Epidermal melanocyte (primary cell): ENCODE data around the gene THOC7.

Source experiments
- DNase-seq: peaks from one replicate; pipeline ENCODE4 v3.0.0; 2011; ENCODE audit warnings: low spot score; ENCODE audit not compliant: insufficient read length

The THOC7 gene

GRCh38 chr3:63845215-63845614 lies 18.4 kb downstream of the THOC7 start:
- no peak for DNase-seq

GRCh38 chr3:63842127-63842526 lies 21.5 kb downstream of the THOC7 start:
- DNase-seq, result no peak

- no peak for DNase-seq
These were observed 21.9 kb downstream of the THOC7 start for GRCh38 chr3:63841704-63842103.

- no peak for DNase-seq
These were observed 31.2 kb downstream of the THOC7 start for GRCh38 chr3:63832395-63832794.

GRCh38 chr3:63830526-63830925 lies 33.1 kb downstream of the THOC7 start:
- DNase-seq, result no peak

- DNase-seq, result no peak
These were observed 39.3 kb downstream of the THOC7 start for GRCh38 chr3:63824309-63824708.

GRCh38 chr3:63819151-63819398 lies 44.5 kb downstream of the THOC7 start, which contains the start of gene C3orf49:
C3orf49 (plus strand) TSS chr3:63819299; CDS start chr3:63819472, 173 bp downstream.
- DNase-seq, result no peak

- peak; percentile 46 for DNase-seq
These were observed 45.1 kb downstream of the THOC7 start for GRCh38 chr3:63818282-63819150.

GRCh38 chr3:63817225-63817624 lies 46.4 kb downstream of the THOC7 start:
- no peak for DNase-seq

GRCh38 chr3:63814237-63814636 lies 49.4 kb downstream of the THOC7 start:
- DNase-seq, result no peak

- no peak for DNase-seq
These were observed 54.0 kb downstream of the THOC7 start for GRCh38 chr3:63809607-63810006.

GRCh38 chr3:63808633-63809032 lies 55.0 kb downstream of the THOC7 start:
- DNase-seq, result no peak

- no peak for DNase-seq
These were observed 55.5 kb downstream of the THOC7 start for GRCh38 chr3:63807961-63808565.

GRCh38 chr3:63803911-63804310 lies 59.7 kb downstream of the THOC7 start:
- no peak for DNase-seq

- no peak for DNase-seq
These were observed 63.5 kb downstream of the THOC7 start for GRCh38 chr3:63800097-63800496.

GRCh38 chr3:63798949-63799348 lies 64.7 kb downstream of the THOC7 start:
- no peak for DNase-seq

- DNase-seq, result no peak
These were observed 65.1 kb downstream of the THOC7 start for GRCh38 chr3:63798544-63798943.

- no peak for DNase-seq
These were observed 68.2 kb downstream of the THOC7 start for GRCh38 chr3:63795438-63795837.

- peak; percentile 42 for DNase-seq
These were observed 71.6 kb downstream of the THOC7 start for GRCh38 chr3:63791974-63792373.
